ENCODE results near the gene SURF6. TPM values are rescaled to one million over a fixed set of nuclear protein-coding genes. Genes with fewer than 3 reads are reported as not detected.

Gene SURF6
- total RNA-seq, 2 experiments from 2014 or later = 20.1 to 21.4 TPM

GRCh38 chr9:133355881-133356357, 19.9 kb upstream of the SURF6 start:
- DNase-seq = no peak
- peak; percentile 45 for ATAC-seq
- ChIA-PET POLR2A (interaction anchor here (0.8 to 8.7 kb wide), 8 partner anchors 8 to 124 kb away, joined by 3 to 160 read pairs (median 6); partner anchors contain the start of genes MED22, RPL7A, SLC2A6 and STKLD1), CTCF (interaction anchor here (0.7 to 5.3 kb wide), 9 partner anchors 9 to 175 kb away, joined by 3 to 54 read pairs (median 7); no protein-coding TSS in a partner anchor)
- H3K36me3 Mint-ChIP-seq (ENCODE audit: low read depth) = peaks cover 44% of the 10 kb centered on the region
- peak overlapping the region; percentile 86 for H3K4me3 Mint-ChIP-seq
- no peaks in the 10 kb centered on the region for H3K27me3 Mint-ChIP-seq (ENCODE audit: low read depth)
- no peaks in the 10 kb centered on the region for H3K9me3 Mint-ChIP-seq (ENCODE audit: insufficient read depth)
- peaks cover 56% of the 10 kb centered on the region for H3K4me1 Mint-ChIP-seq (ENCODE audit: low read depth)
- H3K27ac Mint-ChIP-seq = peak overlapping the region; percentile 90

GRCh38 chr9:133354766-133355165, 18.8 kb upstream of the SURF6 start:
- no peak for ATAC-seq
- Mint-ChIP-seq H3K4me3 (peak overlapping the region; percentile 86), H3K9me3 (ENCODE audit: insufficient read depth) (no peaks in the 10 kb centered on the region), H3K36me3 (ENCODE audit: low read depth) (peaks cover 47% of the 10 kb centered on the region), H3K27ac (no peak overlapping the region), H3K4me1 (ENCODE audit: low read depth) (peaks cover 64% of the 10 kb centered on the region), H3K27me3 (ENCODE audit: low read depth) (no peaks in the 10 kb centered on the region)
- ChIA-PET CTCF (interaction anchor here (1.0 to 5.3 kb wide), 6 partner anchors 8 to 169 kb away, joined by 3 to 54 read pairs (median 8); no protein-coding TSS in a partner anchor), POLR2A (interaction anchor here (0.6 to 8.7 kb wide), 4 partner anchors 10 to 1155 kb away, joined by 3 to 160 read pairs (median 6); partner anchors contain the start of gene SLC2A6)
- DNase-seq = no peak

- peaks cover 70% of the 10 kb centered on the region for H3K4me1 Mint-ChIP-seq (ENCODE audit: low read depth)
- POLR2A ChIA-PET = interaction anchor here (0.9 to 8.7 kb wide), 2 partner anchors 10 to 16 kb away, joined by 3 to 160 read pairs; no protein-coding TSS in a partner anchor
- H3K27ac Mint-ChIP-seq = peak overlapping the region; percentile 29
- no peaks in the 10 kb centered on the region for H3K9me3 Mint-ChIP-seq (ENCODE audit: insufficient read depth)
- ATAC-seq = no peak
- CTCF ChIA-PET = interaction anchor here (4.3 kb wide), 1 partner anchor 18 kb away, joined by 29 read pairs; no protein-coding TSS in a partner anchor
- no peaks in the 10 kb centered on the region for H3K27me3 Mint-ChIP-seq (ENCODE audit: low read depth)
- no peak for DNase-seq
- H3K4me3 Mint-ChIP-seq = no peak overlapping the region
- peaks cover 51% of the 10 kb centered on the region for H3K36me3 Mint-ChIP-seq (ENCODE audit: low read depth)
Measured at GRCh38 chr9:133353548-133353947, 17.6 kb upstream of the SURF6 start.

- H3K36me3 Mint-ChIP-seq (ENCODE audit: low read depth) = peaks cover 46% of the 10 kb centered on the region
- H3K27ac Mint-ChIP-seq = peak overlapping the region; percentile 14
- no peak for ATAC-seq
- H3K27me3 Mint-ChIP-seq (ENCODE audit: low read depth) = no peaks in the 10 kb centered on the region
- ChIA-PET CTCF (interaction anchor here (0.9 to 4.3 kb wide), 4 partner anchors 12 to 113 kb away, joined by 3 to 29 read pairs (median 7); no protein-coding TSS in a partner anchor), POLR2A (interaction anchor here (0.9 to 8.7 kb wide), 3 partner anchors 9 to 17 kb away, joined by 3 to 160 read pairs (median 3); no protein-coding TSS in a partner anchor)
- no peak for DNase-seq
- H3K4me1 Mint-ChIP-seq (ENCODE audit: low read depth) = peaks cover 65% of the 10 kb centered on the region
- no peak overlapping the region for H3K4me3 Mint-ChIP-seq
- H3K9me3 Mint-ChIP-seq (ENCODE audit: insufficient read depth) = no peaks in the 10 kb centered on the region
Measured at GRCh38 chr9:133352635-133353340, 16.8 kb upstream of the SURF6 start.

GRCh38 chr9:133351908-133352634, 16.1 kb upstream of the SURF6 start:
- CTCF ChIA-PET = interaction anchor here (0.9 to 4.3 kb wide), 5 partner anchors 11 to 135 kb away, joined by 3 to 29 read pairs (median 5); no protein-coding TSS in a partner anchor
- peak overlapping the region; percentile 14 for H3K27ac Mint-ChIP-seq
- no peaks in the 10 kb centered on the region for H3K9me3 Mint-ChIP-seq (ENCODE audit: insufficient read depth)
- no peak for ATAC-seq
- POLR2A ChIA-PET = interaction anchor here (1.1 to 9.1 kb wide), 3 partner anchors 9 to 21 kb away, joined by 3 to 192 read pairs (median 4); partner anchors contain the start of genes STKLD1 and SURF4
- H3K36me3 Mint-ChIP-seq (ENCODE audit: low read depth) = peaks cover 43% of the 10 kb centered on the region
- peaks cover 60% of the 10 kb centered on the region for H3K4me1 Mint-ChIP-seq (ENCODE audit: low read depth)
- DNase-seq = peak; percentile 66
- H3K4me3 Mint-ChIP-seq = no peak overlapping the region
- no peaks in the 10 kb centered on the region for H3K27me3 Mint-ChIP-seq (ENCODE audit: low read depth)

GRCh38 chr9:133351526-133351907, 15.5 kb upstream of the SURF6 start:
- DNase-seq = no peak
- CTCF ChIA-PET = interaction anchor here (1.1 to 4.3 kb wide), 6 partner anchors 11 to 166 kb away, joined by 3 to 29 read pairs (median 4); no protein-coding TSS in a partner anchor
- Mint-ChIP-seq H3K4me1 (ENCODE audit: low read depth) (peaks cover 64% of the 10 kb centered on the region), H3K27me3 (ENCODE audit: low read depth) (no peaks in the 10 kb centered on the region), H3K9me3 (ENCODE audit: insufficient read depth) (no peaks in the 10 kb centered on the region), H3K36me3 (ENCODE audit: low read depth) (peaks cover 48% of the 10 kb centered on the region), H3K4me3 (no peak overlapping the region), H3K27ac (no peak overlapping the region)
- POLR2A ChIA-PET = interaction anchor here (1.1 to 9.1 kb wide), 3 partner anchors 8 to 22 kb away, joined by 3 to 192 read pairs (median 4); partner anchors contain the start of genes STKLD1 and SURF4
- no peak for ATAC-seq

- Mint-ChIP-seq H3K4me3 (peak overlapping the region; percentile 48), H3K4me1 (ENCODE audit: low read depth) (peaks cover 70% of the 10 kb centered on the region), H3K9me3 (ENCODE audit: insufficient read depth) (no peaks in the 10 kb centered on the region), H3K36me3 (ENCODE audit: low read depth) (peaks cover 57% of the 10 kb centered on the region), H3K27me3 (ENCODE audit: low read depth) (no peaks in the 10 kb centered on the region), H3K27ac (peak overlapping the region; percentile 98)
- ChIA-PET CTCF (interaction anchor here (1.1 to 4.3 kb wide), 3 partner anchors 9 to 56 kb away, joined by 3 to 29 read pairs (median 3); no protein-coding TSS in a partner anchor), POLR2A (interaction anchor here (3.8 to 9.1 kb wide), 2 partner anchors 10 to 23 kb away, joined by 16 to 192 read pairs; partner anchors contain the start of genes STKLD1 and SURF4)
- no peak for DNase-seq
- ATAC-seq = no peak
Measured at GRCh38 chr9:133349965-133350616, 14.1 kb upstream of the SURF6 start.

GRCh38 chr9:133348718-133349573, 13.0 kb upstream of the SURF6 start:
- DNase-seq = no peak
- no peak for ATAC-seq
- ChIA-PET CTCF (interaction anchor here (0.7 to 2.1 kb wide), 6 partner anchors 9 to 162 kb away, joined by 3 to 13 read pairs (median 6); no protein-coding TSS in a partner anchor), POLR2A (interaction anchor here (1.0 to 9.1 kb wide), 15 partner anchors 8 to 232 kb away, joined by 3 to 192 read pairs (median 5); partner anchors contain the start of genes SLC2A6, STKLD1, SURF1 and SURF2)
- Mint-ChIP-seq H3K4me1 (ENCODE audit: low read depth) (peaks cover 61% of the 10 kb centered on the region), H3K27me3 (ENCODE audit: low read depth) (no peaks in the 10 kb centered on the region), H3K36me3 (ENCODE audit: low read depth) (peaks cover 62% of the 10 kb centered on the region), H3K9me3 (ENCODE audit: insufficient read depth) (no peaks in the 10 kb centered on the region), H3K4me3 (peak overlapping the region; percentile 99), H3K27ac (peak overlapping the region; percentile 98)

- Mint-ChIP-seq H3K4me1 (ENCODE audit: low read depth) (peaks cover 59% of the 10 kb centered on the region), H3K4me3 (peak within 1 kb of the TSS; percentile 99), H3K36me3 (ENCODE audit: low read depth) (peaks cover 61% of the 10 kb centered on the region), H3K27ac (peak within 1 kb of the TSS; percentile 98), H3K9me3 (ENCODE audit: insufficient read depth) (no peaks in the 10 kb centered on the region), H3K27me3 (ENCODE audit: low read depth) (no peaks in the 10 kb centered on the region)
- DNase-seq (peak; percentile 96), ATAC-seq (peak; percentile 84)
- POLR2A ChIA-PET = interaction anchor here (1.0 to 9.1 kb wide), 18 partner anchors 8 to 816 kb away, joined by 3 to 192 read pairs (median 4); partner anchors contain the start of genes RNU6ATAC, SLC2A6, STKLD1 and SURF1
- CTCF ChIA-PET = interaction anchor here (0.7 to 2.1 kb wide), 11 partner anchors 8 to 204 kb away, joined by 3 to 13 read pairs (median 3); no protein-coding TSS in a partner anchor
Measured at GRCh38 chr9:133347985-133348717, 12.2 kb upstream of the SURF6 start, which contains the start of the genes MED22 and RPL7A. Gene MED22, minus strand, starts transcription at chr9:133348131. Its CDS starts 1,469 bp downstream, at chr9:133346662. Gene RPL7A, plus strand, starts transcription at chr9:133348218. Its CDS starts 26 bp downstream, at chr9:133348244.

Measured in activated CD8-positive, alpha-beta T cell treated with anti-CD3 and anti-CD28 coated beads, Interleukin-2, amount 10 ng/mL, durations not matched to agents 7 days and 5 days (primary cell).